Endothelial cell of umbilical vein (primary cell): ENCODE measurements around the gene LRRC47. TPM values are rescaled to one million over a fixed set of nuclear protein-coding genes. Genes with fewer than 3 reads are reported as not detected.

Source experiments
- BruUV-seq: library from RNA; stranded (reverse); fragments of 400-500 nt; replicated peaks from 2 replicates; lab custom pipeline; 2021; lab: Mats Ljungman, UMichigan
- CTCF ChIA-PET: fragments of 300-600, 350-600 bp; sonication (Branson Sonifier 250); formaldehyde crosslinking; loops from one replicate; lab custom pipeline; 2021; ENCODE audit warnings: antibody characterized with exemption, inconsistent platforms; lab: Charles Lee
- POLR2A ChIA-PET: fragments of 300-600, 350-600 bp; sonication (Branson Sonifier 250); formaldehyde crosslinking; loops from one replicate; lab custom pipeline; 2021; ENCODE audit warnings: antibody characterized with exemption, inconsistent platforms; lab: Charles Lee
- DNase-seq: peaks from one replicate; pipeline ENCODE4 v3.0.0-alpha.2; 2011; ENCODE audit warnings: low read depth, low spot score
- FAIRE-seq: peaks from 2 replicates; lab custom pipeline; 2011; peaks lifted over from hg19 to GRCh38; lab: Jason Lieb, UNC
- H2AFZ ChIP-seq: 2 replicates; pipeline ENCODE4 v1.6.0; 2012; ENCODE audit warnings: low read depth, low read length, control low read depth, inconsistent platforms
- H3K27ac ChIP-seq: 2 replicates; pipeline ENCODE4 v1.5.1; 2011; ENCODE audit warnings: low read depth, mild to moderate bottlenecking, control low read depth, low read length, moderate library complexity; ENCODE audit not compliant: insufficient read depth
- H3K27me3 ChIP-seq, 2 experiments: 2 replicates each; pipeline versions ENCODE4 v1.6.0 to v1.6.1; 2011; ENCODE audit warnings: low read length in 2 of 2, mixed read lengths in 1 of 2; ENCODE audit not compliant: control insufficient read depth in 2 of 2, insufficient read depth in 2 of 2
- H3K36me3 ChIP-seq, 2 experiments: 2 replicates in 1 of 2; 3 replicates in 1 of 2; pipeline ENCODE4 v1.5.1; 2011; ENCODE audit warnings: low read length in 2 of 2, mild to moderate bottlenecking in 1 of 2, moderate library complexity in 1 of 2; ENCODE audit not compliant: control insufficient read depth in 2 of 2, insufficient read depth in 2 of 2; ENCODE audit errors: extremely low read depth in 1 of 2
- H3K4me1 ChIP-seq: 3 replicates; pipeline ENCODE4 v1.5.1; 2011; ENCODE audit warnings: mild to moderate bottlenecking, low read length; ENCODE audit not compliant: control insufficient read depth, insufficient read depth; ENCODE audit errors: extremely low read depth
- H3K4me2 ChIP-seq: 2 replicates; pipeline ENCODE4 v1.6.1; 2011; ENCODE audit warnings: low read length, control low read depth, mixed read lengths; ENCODE audit not compliant: insufficient read depth
- H3K4me3 ChIP-seq, 3 experiments: fragments of 200-600 bp in 1 of 3; sonication (generic), shearing (Covaris generic) in 1 of 3; replicated peaks in 1 of 3; 2 replicates each; pipeline ENCODE4 v1.5.1; 2011 to 2016; ENCODE audit warnings: control low read depth in 3 of 3, low read length in 3 of 3, mild to moderate bottlenecking in 2 of 3, inconsistent platforms in 1 of 3, low read depth in 1 of 3, moderate library complexity in 1 of 3; ENCODE audit not compliant: insufficient read depth in 1 of 3
- H3K79me2 ChIP-seq: 2 replicates; pipeline ENCODE4 v1.6.0; 2012; ENCODE audit warnings: low read length, inconsistent platforms; ENCODE audit not compliant: control insufficient read depth, insufficient read depth
- H3K9ac ChIP-seq: replicated peaks from 2 replicates; pipeline ENCODE3; 2011; ENCODE audit warnings: low read length, control low read depth; ENCODE audit not compliant: insufficient read depth; ENCODE audit errors: extremely low read depth
- H3K9me1 ChIP-seq: replicated peaks from 3 replicates; pipeline ENCODE4 v1.6.0; 2011; ENCODE audit warnings: mild to moderate bottlenecking, low read length; ENCODE audit not compliant: control insufficient read depth, insufficient read depth; ENCODE audit errors: extremely low read depth
- H3K9me3 ChIP-seq: replicated peaks from 2 replicates; pipeline ENCODE4 v1.5.1; 2012; ENCODE audit warnings: low read length, inconsistent platforms; ENCODE audit not compliant: control insufficient read depth, insufficient read depth
- H4K20me1 ChIP-seq: replicated peaks from 2 replicates; pipeline ENCODE3; 2011; ENCODE audit warnings: mild to moderate bottlenecking, low read length; ENCODE audit not compliant: control insufficient read depth, insufficient read depth; ENCODE audit errors: extremely low read depth
- EZH2 ChIP-seq: IDR thresholded peaks from 2 replicates; pipeline ENCODE4 v1.6.1; 2012; ENCODE audit warnings: borderline replicate concordance, low read depth, mild to moderate bottlenecking, moderate library complexity, low read length, inconsistent platforms; ENCODE audit not compliant: severe bottlenecking
- FOS ChIP-seq: IDR thresholded peaks from 2 replicates; pipeline ENCODE4 v1.6.1; 2011; ENCODE audit warnings: mild to moderate bottlenecking, low read length, moderate library complexity, borderline replicate concordance; ENCODE audit not compliant: insufficient read depth
- GATA2 ChIP-seq: IDR thresholded peaks from 2 replicates; pipeline ENCODE4 v1.7.0; 2011; ENCODE audit warnings: low read depth, mild to moderate bottlenecking, moderate library complexity, mixed read lengths, low read length; ENCODE audit not compliant: insufficient read length, insufficient read depth
- JUN ChIP-seq: IDR thresholded peaks from 2 replicates; pipeline ENCODE4 v1.6.1; 2011; ENCODE audit warnings: borderline replicate concordance, low read depth; ENCODE audit not compliant: insufficient read length, insufficient read depth
- MYC ChIP-seq: IDR thresholded peaks from one replicate; pipeline ENCODE4 v1.6.1; 2011; ENCODE audit warnings: mild to moderate bottlenecking, low read depth, low read length
- POLR2A ChIP-seq: IDR thresholded peaks from 2 replicates; pipeline ENCODE4 v1.6.1; 2012; ENCODE audit warnings: low read depth, mild to moderate bottlenecking, control low read depth, low read length
- POLR2AphosphoS5 ChIP-seq: IDR thresholded peaks from 2 replicates; pipeline ENCODE4 v1.6.1; 2012; ENCODE audit warnings: low read depth, mild to moderate bottlenecking, control low read depth, low read length, moderate library complexity; ENCODE audit not compliant: insufficient read depth
- dilution Hi-C: fragments of 300-500 bp; cut with MboI; formaldehyde crosslinking; loops from one replicate; pipeline ENCODE4 v1.15.0; 2019; ENCODE audit warnings: low sequenced_read_pairs; ENCODE audit not compliant: extremely low pct_ligation_motif_present
- intact Hi-C: fragments of 100-400 bp; cut with micrococcal nuclease; formaldehyde crosslinking; loops from one replicate; pipeline ENCODE4 v1.10.0; 2022
- polyA plus RNA-seq, 4 experiments: library from polyadenylated mRNA; depleted of rRNA in 3 of 4; stranded (reverse) in 3 of 4; unstranded in 1 of 4; fragments of >200 nt; gene quantifications; 2 replicates each; pipeline versions ENCODE4 v1.2.1 to v1.2.3, GENCODE V29; 2011 to 2012; ENCODE audit warnings: missing spikeins in 1 of 4
- total RNA-seq: library from RNA; stranded (reverse); gene quantifications from 2 replicates; pipeline ENCODE4 v1.2.3, GENCODE V29; 2021
- TF ChIP-seq, protein P1 (sequence below), 2 donors: IDR thresholded peaks; 1 replicate in 1 of 2; 2 replicates in 1 of 2; pipeline ENCODE4 v1.5.1; 2011; ENCODE audit warnings: low read length in 2 of 2, mild to moderate bottlenecking in 2 of 2, moderate library complexity in 2 of 2, control low read depth in 1 of 2, inconsistent platforms in 1 of 2, low read depth in 1 of 2; ENCODE audit not compliant: insufficient read depth in 1 of 2; ENCODE audit errors: extremely low read depth in 1 of 2
- TF ChIP-seq, protein P2 (sequence below): IDR thresholded peaks from 2 replicates; pipeline ENCODE4 v1.6.1; 2011; ENCODE audit not compliant: insufficient read depth, insufficient read length

The LRRC47 gene
- total and polyA plus RNA-seq, 2 donors (not counting 3 experiments of a cell fraction or from before 2014, with no cell fraction given), result 23.7 to 42.5 TPM

DNA sequence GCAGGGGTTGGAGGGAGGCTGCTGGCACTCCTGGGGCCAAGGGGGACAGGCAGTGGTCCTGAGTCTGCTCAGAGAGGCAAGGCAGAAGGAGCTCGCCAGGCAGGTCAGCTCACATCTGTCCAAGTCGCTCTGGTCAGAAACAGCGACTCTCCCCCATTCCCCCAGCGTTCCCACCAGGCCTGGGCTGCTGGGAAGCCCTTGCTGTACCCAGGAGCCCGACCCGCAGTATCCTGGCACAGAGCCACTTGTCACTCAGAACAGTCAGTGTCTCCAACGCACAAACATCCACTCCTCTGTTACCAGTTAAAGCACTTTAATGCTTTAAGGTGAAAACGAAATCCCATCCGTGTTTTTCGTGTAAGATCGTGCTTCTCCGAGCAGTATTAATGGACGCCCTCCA is 60.6 kb downstream of the LRRC47 start:
- Histone ChIP-seq H3K27me3 (no peaks in the 10 kb centered on the region), H3K9ac (no peak overlapping the region), H4K20me1 (no peaks in the 10 kb centered on the region), H2AFZ (no peak overlapping the region), H3K4me3 (no peak overlapping the region), H3K9me1 (no peaks in the 10 kb centered on the region), H3K36me3 (peaks cover 4 to 12% of the 10 kb centered on the region in 2 experiments), H3K4me1 (no peaks in the 10 kb centered on the region), H3K4me2 (no peak overlapping the region), H3K79me2 (no peaks in the 10 kb centered on the region), H3K9me3 (no peaks in the 10 kb centered on the region), H3K27ac (no peak overlapping the region)
- CTCF ChIA-PET, result interaction anchor here (3.5 kb wide), 1 partner anchor 11 kb away, joined by 25 read pairs; no protein-coding TSS in a partner anchor
- TF ChIP-seq POLR2A (no peak), MYC (no peak)
- TF ChIP-seq, protein P1, sequence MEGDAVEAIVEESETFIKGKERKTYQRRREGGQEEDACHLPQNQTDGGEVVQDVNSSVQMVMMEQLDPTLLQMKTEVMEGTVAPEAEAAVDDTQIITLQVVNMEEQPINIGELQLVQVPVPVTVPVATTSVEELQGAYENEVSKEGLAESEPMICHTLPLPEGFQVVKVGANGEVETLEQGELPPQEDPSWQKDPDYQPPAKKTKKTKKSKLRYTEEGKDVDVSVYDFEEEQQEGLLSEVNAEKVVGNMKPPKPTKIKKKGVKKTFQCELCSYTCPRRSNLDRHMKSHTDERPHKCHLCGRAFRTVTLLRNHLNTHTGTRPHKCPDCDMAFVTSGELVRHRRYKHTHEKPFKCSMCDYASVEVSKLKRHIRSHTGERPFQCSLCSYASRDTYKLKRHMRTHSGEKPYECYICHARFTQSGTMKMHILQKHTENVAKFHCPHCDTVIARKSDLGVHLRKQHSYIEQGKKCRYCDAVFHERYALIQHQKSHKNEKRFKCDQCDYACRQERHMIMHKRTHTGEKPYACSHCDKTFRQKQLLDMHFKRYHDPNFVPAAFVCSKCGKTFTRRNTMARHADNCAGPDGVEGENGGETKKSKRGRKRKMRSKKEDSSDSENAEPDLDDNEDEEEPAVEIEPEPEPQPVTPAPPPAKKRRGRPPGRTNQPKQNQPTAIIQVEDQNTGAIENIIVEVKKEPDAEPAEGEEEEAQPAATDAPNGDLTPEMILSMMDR (IDR thresholded peaks at IDR 0.05; ENCODE audit: extremely low read depth in 1 of 2, insufficient read depth in 1 of 2, low read depth in 1 of 2, low read length in 2 of 2), result no peak
- TF ChIP-seq, protein P2, sequence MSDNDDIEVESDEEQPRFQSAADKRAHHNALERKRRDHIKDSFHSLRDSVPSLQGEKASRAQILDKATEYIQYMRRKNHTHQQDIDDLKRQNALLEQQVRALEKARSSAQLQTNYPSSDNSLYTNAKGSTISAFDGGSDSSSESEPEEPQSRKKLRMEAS, result no peak
- DNase-seq (no peak), FAIRE-seq (no peak)
- no TSS peak for BruUV-seq
- POLR2A ChIA-PET, result no interaction called here
- intact Hi-C loops, result no loop called here
- dilution Hi-C loops, result no loop called here

DNA sequence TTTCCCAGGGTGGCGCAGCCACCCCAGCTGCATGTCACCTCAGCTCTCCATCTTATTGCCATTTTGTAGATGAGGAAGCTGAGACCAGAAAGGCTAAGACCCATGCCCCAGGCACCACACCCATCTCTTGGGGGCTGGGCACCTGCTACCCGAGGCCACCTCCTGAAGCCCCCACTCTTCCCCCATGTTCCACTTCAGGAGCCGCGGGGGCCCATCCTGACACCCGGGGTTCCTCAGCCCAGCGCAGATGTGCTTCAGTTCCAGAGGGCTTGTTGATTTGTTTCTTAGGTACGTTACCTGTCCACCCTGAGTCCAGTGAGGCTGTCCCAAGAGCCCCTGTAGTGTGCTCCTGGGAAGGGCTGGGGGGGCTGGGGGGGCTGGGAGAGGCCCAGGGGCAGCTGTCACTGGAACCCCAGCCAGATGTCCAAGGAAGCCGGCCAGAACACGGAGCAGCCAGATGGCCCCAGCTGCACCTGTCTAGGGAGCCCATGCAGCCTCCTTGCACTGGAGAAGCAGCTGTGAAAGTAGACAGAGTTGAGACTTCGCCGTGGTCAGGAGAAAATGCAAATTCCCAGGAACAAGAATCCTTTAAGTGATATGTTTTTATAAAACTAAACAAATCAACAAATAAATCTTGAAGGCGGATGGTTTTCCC is 61.1 kb downstream of the LRRC47 start:
- no peak overlapping the region for H3K4me3 ChIP-seq
- H3K4me1 ChIP-seq, result no peaks in the 10 kb centered on the region
- intact Hi-C loops (no loop called here), dilution Hi-C loops (no loop called here)
- no peak for TF ChIP-seq GATA2
- no peak for TF ChIP-seq FOS
- no peak for TF ChIP-seq JUN
- TF ChIP-seq, protein P1 (IDR thresholded peaks at IDR 0.05; ENCODE audit: extremely low read depth in 1 of 2, insufficient read depth in 1 of 2, low read depth in 1 of 2, low read length in 2 of 2), result no peak
- TF ChIP-seq, protein P2, result no peak
- TF ChIP-seq EZH2, result no peak
- no peak for TF ChIP-seq MYC
- TF ChIP-seq POLR2A, result no peak
- no peak for TF ChIP-seq POLR2AphosphoS5
- FAIRE-seq (no peak), DNase-seq (no peak)
- ChIA-PET POLR2A (no interaction called here), CTCF (interaction anchor here (0.8 to 3.5 kb wide), 2 partner anchors 11 to 282 kb away, joined by 3 to 25 read pairs; no protein-coding TSS in a partner anchor)
- H2AFZ ChIP-seq, result no peak overlapping the region
- H3K27me3 ChIP-seq, result no peaks in the 10 kb centered on the region
- H3K9me3 ChIP-seq, result no peaks in the 10 kb centered on the region
- no peaks in the 10 kb centered on the region for H3K79me2 ChIP-seq
- H3K27ac ChIP-seq, result no peak overlapping the region
- no peaks in the 10 kb centered on the region for H3K9me1 ChIP-seq
- no peak overlapping the region for H3K4me2 ChIP-seq
- no peaks in the 10 kb centered on the region for H4K20me1 ChIP-seq
- H3K9ac ChIP-seq, result no peak overlapping the region
- no TSS peak for BruUV-seq
- H3K36me3 ChIP-seq, result peaks cover 4 to 12% of the 10 kb centered on the region in 2 experiments
